GM21529 (cell line): ENCODE data around the gene COMMD4.
"Not testable (repeated sequence)": the region's sequence is repeated elsewhere in the genome, so short reads cannot be mapped to it uniquely, and the experiment has no call there.

ENCODE experiments used
- ATAC-seq: cut with Tn5 transposase; IDR thresholded peaks from one replicate; pipeline ENCODE4 v1.9.1; 2021; ENCODE audit not compliant: unreplicated experiment

The COMMD4 gene

GRCh38 chr15:75329571-75329970 is 6.3 kb upstream of the COMMD4 start:
- ATAC-seq, result no peak

GRCh38 chr15:75332093-75332492 is 3.8 kb upstream of the COMMD4 start:
- not testable (repeated sequence) for ATAC-seq

- ATAC-seq, result not testable (repeated sequence)
These were observed 2.0 kb upstream of the COMMD4 start for GRCh38 chr15:75333654-75334419.

- ATAC-seq, result no peak
These were observed 554 bp upstream of the COMMD4 start for GRCh38 chr15:75335313-75335704.

GRCh38 chr15:75338661-75339240 is 2.9 kb downstream of the COMMD4 start:
- ATAC-seq, result no peak

GRCh38 chr15:75339531-75340240 is 3.8 kb downstream of the COMMD4 start:
- no peak for ATAC-seq

DNA sequence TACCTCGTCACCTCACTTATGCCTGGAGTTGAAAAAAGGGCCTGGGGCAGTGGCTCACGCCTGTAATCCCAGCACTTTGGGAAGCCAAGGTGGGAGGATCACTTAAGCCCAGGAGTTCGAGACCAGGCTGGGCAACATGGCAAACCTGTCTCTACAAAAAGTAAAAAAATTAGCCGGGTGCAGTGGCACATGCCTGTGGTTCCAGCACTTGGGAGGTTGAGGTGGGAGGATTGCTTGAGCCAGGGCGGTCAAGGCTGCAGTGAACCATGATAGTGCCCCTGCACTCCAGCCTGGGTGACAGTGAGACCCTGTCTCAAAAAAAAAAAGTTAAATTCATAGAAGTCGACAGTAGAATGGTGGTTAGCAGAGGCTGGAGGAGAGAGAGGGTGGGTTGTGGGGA is 6.4 kb downstream of the COMMD4 start:
- ATAC-seq, result no peak

GRCh38 chr15:75343953-75344352 is 8.1 kb downstream of the COMMD4 start:
- ATAC-seq, result not testable (repeated sequence)

GRCh38 chr15:75346796-75347221 is 10.9 kb downstream of the COMMD4 start, which contains the start of gene NEIL1:
Gene NEIL1, plus strand, starts transcription at chr15:75347039. Its CDS starts 1,867 bp downstream, at chr15:75348906.
- no peak for ATAC-seq

GRCh38 chr15:75347222-75348033 is 11.6 kb downstream of the COMMD4 start:
- no peak for ATAC-seq

DNA sequence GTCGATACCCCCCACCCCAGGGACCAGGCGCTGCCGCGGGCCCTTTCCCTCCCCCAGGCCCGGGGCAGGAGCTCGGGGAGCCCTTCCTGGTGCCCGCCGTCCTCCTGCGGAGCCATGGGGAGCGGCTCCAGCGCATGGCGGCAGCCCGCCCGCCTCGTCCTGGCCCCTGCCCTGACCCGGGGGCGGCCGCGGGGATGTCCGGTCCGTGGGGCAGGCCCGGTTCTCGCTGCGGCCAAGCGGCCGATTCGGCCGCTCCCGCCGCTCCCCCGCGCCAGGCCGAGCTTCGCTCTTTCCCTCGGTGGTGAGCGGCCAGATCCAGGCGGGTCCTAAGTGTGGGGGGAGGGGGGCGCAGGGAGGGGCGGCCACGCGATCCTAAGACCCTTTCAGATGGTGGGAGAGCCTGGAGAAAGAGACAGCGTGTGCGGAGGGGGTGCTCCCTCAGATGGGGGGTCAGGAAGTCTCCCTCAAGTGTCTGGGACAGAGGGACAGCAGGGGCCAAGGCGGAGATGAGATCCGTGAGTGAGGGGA is 12.2 kb downstream of the COMMD4 start:
- no peak for ATAC-seq

DNA sequence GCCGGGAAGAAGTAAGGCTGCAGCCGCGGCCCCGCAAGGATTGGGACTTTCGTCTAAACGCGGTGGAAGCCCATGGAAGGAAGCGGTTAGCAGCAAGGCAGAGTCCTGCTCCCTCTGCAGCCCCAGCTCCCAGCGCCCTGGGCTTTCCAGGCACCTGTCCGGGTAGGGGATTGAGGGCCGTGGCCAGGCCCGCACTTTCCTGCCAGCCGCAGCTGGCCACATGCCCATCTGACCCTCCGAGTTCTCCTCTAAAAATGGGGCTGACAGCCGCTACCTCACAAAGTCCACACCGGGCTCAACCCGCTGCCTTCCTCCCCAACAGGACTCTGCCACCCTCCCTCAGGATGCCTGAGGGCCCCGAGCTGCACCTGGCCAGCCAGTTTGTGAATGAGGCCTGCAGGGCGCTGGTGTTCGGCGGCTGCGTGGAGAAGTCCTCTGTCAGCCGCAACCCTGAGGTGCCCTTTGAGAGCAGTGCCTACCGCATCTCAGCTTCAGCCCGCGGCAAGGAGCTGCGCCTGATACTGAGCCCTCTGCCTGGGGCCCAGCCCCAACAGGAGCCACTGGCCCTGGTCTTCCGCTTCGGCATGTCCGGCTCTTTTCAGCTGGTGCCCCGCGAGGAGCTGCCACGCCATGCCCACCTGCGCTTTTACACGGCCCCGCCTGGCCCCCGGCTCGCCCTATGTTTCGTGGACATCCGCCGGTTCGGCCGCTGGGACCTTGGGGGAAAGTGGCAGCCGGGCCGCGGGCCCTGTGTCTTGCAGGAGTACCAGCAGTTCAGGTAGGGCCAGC is 12.9 kb downstream of the COMMD4 start:
- ATAC-seq, result no peak

- ATAC-seq, result not testable (repeated sequence)
These were observed 13.4 kb downstream of the COMMD4 start for GRCh38 chr15:75349351-75349669.

GRCh38 chr15:75349851-75350588 is 14.2 kb downstream of the COMMD4 start:
- peak; percentile 49 for ATAC-seq

DNA sequence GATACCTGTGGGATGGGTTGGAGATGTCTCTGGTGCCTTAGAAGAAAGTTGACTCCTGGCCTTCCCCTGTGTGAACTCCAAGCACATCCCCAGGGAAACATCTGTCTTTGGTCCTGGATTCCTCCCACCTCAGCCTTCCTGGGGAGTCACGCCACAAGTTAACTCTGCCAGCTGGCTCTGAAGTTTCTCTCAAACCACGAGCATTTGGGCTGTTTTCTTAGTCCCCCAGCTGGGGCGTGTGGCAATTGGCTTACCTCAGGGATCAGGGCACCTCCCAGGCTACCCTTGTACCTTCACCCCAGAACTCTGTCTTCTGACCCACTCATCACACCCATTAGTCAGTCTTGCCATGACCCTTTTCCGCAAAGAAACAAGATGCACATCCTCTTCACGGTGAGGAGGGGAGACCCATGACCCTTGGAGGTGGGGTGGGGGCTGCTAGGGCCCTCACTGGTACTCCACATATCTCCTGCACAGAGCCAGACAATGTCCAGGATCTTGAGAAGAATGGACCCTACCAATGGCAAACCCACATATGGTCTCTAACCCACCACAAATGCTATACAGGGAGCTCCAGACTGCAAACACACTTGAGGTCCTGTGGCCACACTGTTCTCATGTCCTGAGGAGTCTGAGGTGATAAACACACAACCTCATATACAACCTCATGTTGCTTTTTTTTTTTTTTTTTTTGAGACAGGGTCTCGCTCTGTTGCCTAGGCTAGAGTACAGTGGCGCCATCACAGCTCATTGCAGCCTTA is 14.9 kb downstream of the COMMD4 start:
- ATAC-seq, result no peak

DNA sequence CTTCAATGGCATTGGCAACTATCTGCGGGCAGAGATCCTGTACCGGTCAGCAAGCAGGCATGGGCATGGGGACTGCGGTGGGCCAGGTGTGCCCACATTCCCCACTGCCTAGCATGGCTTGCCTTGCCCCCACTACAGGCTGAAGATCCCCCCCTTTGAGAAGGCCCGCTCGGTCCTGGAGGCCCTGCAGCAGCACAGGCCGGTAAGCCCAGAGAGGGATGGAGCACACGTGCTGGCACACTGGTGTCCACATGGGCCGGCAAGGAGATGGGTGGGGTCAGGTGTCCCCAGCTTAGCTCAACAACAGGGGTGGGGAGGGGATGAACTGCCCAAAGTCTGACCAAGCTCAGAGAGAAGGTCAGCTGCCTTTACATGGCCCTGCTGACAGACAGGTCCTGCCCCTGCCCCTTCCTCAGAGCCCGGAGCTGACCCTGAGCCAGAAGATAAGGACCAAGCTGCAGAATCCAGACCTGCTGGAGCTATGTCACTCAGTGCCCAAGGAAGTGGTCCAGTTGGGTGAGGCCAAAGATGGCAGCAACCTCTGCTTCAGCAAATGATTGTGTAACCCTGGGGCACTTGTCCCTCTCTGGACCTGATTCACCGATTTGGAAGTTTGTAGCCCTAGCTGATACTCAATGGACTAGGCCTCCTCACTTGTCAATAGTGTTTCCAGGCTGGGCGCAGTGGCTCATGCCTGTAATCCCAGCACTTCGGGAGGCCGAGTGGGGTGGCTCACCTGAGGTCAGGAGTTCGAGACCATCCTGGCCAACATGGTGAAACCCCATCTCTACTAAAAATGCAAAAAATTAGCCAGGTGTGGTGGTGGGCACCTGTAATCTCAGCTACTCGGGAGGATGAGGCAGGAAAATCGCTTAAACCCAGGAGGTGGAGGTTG is 16.6 kb downstream of the COMMD4 start:
- ATAC-seq, result no peak

DNA sequence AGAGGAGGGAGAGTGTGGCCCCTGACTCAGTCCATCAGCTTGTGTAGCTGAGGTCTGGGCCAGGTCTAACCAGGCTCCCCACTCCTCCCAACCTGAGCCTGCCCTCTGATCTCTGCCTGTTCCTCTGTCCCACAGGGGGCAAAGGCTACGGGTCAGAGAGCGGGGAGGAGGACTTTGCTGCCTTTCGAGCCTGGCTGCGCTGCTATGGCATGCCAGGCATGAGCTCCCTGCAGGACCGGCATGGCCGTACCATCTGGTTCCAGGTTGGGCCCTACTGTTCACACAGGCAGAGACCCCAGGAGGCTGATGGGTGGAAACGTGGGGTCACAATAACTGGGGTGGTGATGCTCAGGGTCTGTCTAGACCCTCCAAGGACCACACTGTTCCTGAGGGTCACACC is 17.7 kb downstream of the COMMD4 start:
- no peak for ATAC-seq

DNA sequence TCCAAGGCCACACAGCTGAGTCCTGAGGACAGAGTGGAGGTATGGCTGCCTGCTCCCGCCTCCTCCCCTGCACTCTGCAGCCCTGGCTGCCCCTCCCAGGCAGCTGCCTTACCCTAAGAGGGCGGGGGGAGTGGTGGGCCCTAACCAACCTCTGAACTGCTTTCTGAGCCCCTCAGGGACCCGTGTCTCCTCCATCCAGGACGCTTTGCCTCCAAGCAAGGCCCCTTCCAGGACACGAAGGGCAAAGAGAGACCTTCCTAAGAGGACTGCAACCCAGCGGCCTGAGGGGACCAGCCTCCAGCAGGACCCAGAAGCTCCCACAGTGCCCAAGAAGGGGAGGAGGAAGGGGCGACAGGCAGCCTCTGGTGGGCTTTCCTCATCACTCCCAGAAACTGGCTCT is 18.6 kb downstream of the COMMD4 start:
- no peak for ATAC-seq
